HG02852 (cell line): ENCODE results near the gene NSMF.

Experiments used
- ATAC-seq: cut with Tn5 transposase; IDR thresholded peaks from one replicate; pipeline ENCODE4 v1.9.1; 2021; ENCODE audit warnings: mild to moderate bottlenecking, moderate library complexity; ENCODE audit not compliant: unreplicated experiment

Gene NSMF

DNA sequence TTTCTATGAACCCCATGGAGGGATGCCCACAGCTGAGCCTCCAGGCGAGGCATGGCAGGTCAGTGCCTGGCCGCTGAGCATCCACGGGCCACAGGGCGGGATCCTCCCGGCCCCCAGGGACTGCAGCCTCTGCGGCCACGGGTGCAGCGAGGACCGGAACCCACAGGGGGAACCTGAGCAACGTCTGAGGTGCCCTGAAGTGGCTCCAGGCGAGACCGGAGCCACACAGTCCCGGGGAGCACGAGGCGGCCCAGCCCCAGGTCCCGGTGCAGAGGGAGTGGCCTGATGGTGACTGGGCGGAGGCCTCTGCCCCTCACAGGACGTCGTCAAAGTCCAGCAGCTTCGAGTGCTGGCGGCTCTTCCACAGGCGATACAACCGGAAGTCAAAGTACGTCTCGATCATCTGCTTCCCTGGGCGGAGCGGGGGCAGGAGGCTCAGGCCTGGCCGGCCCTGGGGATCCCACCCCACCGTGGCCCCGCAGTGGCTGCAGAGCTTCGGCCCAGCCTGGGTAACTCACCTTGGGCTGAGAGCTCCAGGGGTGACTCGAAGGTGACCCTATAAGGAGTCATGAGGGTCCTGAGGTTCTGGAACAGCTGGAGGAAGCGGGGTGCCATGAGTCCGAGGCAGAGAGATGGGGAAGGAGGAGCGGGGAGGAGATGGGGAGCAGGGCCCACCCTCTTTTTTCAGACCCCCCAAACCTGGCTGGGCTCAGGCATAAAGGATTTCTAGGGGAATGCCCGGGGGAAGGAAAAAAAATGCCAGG is 9.9 kb downstream of the NSMF start:
- ATAC-seq = no peak

GRCh38 chr9:137448602-137448962 is 10.6 kb downstream of the NSMF start:
- ATAC-seq = no peak

- no peak for ATAC-seq
Measured at GRCh38 chr9:137447722-137448601, 11.2 kb downstream of the NSMF start.

DNA sequence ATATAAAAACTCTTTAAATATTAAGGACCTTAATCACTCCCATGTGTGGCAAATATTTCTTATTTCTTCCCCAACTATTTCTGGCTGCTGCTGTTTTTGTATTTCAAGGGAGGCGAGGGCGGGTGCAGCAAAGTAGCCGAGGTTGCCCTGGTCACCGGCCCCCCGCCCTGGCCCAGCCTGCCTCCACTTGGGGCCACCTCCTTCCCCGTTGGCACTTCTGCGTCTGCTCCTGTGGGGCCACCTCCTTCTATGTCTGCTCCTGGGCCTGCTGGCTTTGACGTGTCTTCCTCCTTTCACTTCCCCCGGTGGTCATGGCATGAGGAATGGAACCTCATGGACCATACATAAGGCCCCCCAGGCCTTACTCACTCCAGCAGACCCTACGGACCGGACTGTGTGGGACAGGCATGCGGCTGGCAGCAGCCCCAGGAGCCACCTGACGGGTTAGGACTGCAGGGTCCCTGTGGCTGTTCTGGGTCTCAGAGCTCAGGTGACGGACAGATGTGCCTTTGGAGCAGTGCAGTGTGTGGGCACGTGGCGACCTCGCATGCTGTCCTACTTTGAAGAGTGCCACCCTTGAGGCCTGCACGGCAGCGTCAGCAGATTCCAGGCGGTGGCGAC is 12.2 kb downstream of the NSMF start:
- no peak for ATAC-seq

DNA sequence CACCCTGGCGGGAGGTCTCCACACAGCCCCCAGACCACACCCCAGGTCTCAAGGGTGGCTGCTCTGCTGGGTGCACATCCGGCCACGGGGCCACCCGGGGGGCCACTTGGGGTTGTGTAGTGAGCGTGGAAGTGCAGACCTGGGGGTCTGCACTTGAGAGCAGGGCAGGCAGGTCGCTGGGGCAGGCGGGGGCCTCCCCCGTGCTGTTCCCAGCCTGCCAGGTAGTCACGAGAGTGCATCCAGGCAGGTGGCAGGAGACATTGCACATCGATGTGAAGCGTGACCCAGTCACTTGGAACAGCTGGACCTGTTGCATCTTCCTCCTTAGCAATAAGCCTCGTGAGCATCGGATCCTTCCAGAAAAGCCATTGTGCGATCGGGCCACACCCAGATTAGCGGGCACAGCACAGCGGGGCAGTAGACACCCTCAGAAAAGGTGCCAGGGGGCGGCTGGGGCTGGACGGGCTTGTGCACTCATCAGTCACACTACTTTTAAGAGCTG is 13.2 kb downstream of the NSMF start:
- no peak for ATAC-seq

DNA sequence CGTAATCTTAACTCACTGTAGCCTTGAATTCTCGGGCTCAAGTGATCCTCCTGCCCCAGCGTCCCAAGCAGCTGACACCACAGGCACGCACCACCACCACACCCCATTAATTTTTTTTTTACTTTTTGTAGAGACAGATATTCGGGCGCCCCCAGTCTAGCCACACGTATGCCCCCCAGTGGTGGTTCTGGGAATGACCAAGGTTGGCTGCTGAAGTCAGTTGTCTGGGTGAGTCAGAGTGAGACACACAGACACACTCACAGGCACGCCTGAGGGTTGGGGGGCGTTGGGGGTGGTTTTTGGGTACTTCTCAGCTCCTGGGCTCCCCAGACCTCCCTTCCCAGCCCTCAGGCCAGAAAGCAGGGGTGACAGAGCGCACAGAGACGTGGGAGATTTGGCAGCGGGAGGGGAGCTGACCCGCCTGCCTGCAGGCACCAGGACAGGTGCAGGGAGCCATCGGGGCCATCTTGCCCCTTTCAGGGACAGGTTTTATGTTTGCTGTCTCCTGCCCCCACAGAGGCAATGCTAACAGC is 13.8 kb downstream of the NSMF start:
- no peak for ATAC-seq

GRCh38 chr9:137444106-137444790 is 14.9 kb downstream of the NSMF start:
- no peak for ATAC-seq

DNA sequence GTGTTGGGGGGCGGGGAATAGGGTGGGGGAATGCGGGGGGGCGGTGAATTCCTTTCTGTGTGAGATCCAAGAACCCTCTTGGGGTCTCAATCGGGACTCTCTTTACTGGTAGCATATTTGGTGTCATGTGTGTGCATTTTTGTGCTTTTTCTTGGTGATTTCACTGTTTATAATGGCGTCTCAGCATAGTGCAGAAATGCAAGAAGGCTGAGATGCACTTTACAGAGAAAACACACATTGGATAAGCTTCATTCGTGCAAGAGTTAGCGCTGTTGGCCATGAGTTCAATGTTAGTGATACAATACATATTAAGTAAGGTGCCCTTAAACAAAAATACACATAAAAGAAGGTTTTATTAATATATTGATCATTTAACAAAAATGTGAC is 17.2 kb downstream of the NSMF start:
- no peak for ATAC-seq

DNA sequence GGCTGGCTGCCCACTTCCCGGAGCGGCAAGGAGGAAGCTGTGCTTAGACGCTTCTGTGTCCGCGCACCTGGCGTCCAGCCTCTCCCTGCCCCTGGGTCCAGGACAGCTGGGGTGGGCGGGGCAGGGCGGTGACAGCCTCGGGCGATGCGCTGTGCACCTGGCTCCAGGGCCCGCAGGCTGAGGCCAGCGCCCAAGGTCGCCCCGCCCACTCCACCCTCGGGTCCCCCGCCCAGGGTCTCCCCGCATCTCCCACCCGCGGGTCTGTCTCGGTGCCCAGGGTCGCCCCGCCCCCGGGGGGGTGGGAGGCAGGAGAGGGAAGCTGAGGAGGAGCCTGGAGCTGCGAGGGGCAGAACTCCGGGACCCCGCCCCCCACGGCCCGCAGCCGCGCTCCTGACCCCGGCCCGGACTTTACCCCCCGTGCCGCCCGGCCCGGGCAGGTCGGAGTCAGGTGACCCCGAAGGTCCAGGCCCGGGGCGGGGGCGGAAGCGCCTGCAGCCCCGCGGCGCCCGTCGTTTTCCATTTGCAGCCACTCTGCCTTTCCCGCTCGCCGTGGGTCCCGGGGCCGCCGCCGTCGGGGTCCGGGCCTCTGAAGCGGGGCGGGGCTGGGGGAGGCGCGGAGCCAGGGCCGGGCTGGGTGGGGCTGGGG is 17.7 kb downstream of the NSMF start, which contains the start of gene ENTPD8:
ENTPD8 (minus strand) TSS at position 69 of the 646 bp plus-strand sequence. CDS start 3,072 bp downstream, outside the sequence.
- ATAC-seq = no peak

GRCh38 chr9:137439158-137439714 is 19.9 kb downstream of the NSMF start:
- no peak for ATAC-seq

- no peak for ATAC-seq
Measured at GRCh38 chr9:137438591-137439157, 20.5 kb downstream of the NSMF start.

DNA sequence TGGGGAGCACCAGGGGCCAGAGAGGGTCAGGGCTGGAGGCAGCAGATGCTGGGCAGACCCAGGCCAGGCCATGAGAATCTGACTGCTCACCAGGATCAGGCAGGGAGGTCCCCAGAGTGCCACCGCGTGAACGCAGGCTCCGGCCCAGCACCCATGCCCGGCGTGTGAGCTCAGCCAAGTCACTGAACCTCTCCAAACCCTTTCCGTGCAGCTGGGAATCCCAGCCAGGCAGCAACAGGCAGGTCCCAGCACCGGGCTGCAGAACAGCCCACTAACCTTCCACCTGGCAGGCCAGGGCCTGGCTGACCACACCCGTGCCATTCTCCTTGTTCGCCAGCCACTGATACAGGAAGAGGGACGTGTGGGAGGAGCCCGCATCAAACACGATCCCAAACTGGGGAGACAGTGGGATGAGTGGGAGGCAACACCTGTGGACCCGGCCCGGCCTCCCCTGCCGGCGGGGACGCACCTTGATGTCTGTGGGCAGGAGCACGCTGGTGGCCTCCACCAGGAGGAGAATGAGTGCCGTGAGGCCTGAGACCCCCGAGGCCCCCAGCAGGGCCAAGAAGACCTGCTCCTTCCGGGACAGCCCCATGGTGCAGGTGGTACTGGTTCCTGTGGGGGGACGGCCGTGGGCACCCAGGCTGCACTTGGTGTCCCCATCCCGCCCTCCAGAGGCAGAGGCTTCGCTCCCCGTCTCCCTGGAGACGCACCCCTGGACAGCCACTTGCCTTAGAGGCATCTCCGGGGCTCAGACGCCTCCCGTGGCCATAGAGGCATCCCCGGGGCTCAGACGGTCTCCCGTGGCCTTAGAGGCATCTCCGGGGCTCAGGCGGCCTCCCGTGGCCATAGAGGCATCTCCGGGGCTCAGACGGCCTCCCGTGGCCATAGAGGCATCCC is 21.2 kb downstream of the NSMF start:
- no peak for ATAC-seq

- ATAC-seq = no peak
Measured at GRCh38 chr9:137436761-137437600, 22.2 kb downstream of the NSMF start.

- no peak for ATAC-seq
Measured at GRCh38 chr9:137435980-137436760, 23.0 kb downstream of the NSMF start.

DNA sequence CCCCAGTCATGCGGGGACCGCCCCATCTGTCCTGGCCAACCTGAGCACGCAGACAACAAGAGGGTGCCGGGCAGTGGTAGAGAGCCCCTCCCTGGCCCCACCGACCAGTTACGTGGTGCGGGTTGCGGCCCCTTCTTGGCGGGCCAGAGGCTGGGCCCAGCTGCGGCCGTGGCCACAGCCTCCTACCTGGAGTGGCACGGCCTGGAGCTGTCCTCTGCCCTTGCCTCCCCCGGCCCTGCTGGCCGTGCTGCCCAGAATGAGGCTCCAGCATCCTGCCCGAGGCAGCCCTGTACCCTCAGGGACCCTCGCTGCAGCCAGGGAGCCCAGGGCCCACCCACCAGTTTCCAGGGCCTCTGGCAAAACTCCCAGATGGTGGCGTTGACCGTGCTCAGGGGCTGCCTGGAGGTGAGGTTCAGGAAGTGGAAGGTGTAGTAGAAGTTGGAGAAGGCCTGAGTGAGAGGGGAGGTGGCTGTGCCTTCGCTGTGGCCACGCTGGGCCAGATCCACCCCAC is 23.7 kb downstream of the NSMF start:
- ATAC-seq = no peak
